ENCODE measurements around the gene AXL.
"Not testable (repeated sequence)": the region's sequence is repeated elsewhere in the genome, so short reads cannot be mapped to it uniquely, and the experiment has no call there.

AXL gene

DNA sequence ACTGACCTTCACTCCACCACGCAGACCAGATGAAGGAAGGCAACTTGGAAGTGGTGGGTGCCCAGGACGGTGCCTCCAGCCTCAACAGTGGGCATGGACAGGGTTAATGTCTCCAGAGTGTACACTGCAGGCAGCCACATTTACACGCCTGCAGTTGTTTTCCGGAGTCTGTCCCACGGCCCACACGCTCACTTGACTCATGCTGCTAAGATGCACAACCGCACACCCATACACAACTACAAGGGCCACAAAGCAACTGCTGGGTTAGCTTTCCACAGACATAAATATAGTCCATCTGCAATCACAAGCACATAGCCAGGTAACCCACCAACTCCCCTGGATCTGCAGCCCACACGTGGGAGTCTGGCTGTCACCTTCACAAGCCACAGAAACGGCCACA is 12.6 kb upstream of the AXL start:
- DNase-seq (ENCODE audit: low read depth in 2 of 3, low spot score in 1 of 3): no peak

DNA sequence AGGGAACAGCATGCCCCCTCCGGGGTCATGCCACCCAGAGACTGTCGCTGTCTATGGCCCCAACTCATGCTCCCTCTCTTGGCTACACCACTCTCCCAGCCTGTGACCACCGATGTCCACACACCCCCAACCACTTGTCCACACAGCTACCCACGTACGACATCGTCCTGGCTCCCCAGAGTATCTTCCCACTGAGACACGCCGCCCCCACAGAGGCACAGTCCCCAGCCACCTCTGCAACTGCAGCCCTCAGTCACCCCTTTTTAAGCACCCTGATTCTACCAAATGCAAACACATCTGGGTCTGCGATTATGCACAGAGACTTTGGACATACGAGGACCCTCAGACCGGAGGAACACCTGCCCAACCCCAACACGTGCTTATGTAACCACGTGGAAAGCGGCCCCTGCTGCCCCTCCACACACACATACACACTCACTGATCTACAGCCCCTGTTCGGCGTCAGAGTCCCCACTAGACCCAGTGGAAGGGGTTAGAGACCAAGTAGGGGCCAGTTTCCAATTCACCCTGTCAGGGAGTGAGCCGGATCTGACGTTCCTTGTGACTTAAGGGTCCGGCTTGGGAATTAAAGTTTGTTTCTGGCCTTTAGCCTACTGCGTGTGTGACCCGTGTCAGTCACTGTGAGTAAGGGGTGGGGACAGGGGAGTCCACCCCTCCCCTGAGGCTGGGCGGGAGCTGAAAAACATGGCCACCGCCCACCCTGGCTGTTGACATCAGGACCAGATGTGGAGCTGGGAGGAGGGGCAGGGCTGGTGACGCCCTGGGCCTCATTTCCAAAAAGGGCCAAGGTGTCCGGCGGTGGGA is 11.9 kb upstream of the AXL start:
- DNase-seq (ENCODE audit: low read depth in 2 of 3, low spot score in 1 of 3): no peak

DNA sequence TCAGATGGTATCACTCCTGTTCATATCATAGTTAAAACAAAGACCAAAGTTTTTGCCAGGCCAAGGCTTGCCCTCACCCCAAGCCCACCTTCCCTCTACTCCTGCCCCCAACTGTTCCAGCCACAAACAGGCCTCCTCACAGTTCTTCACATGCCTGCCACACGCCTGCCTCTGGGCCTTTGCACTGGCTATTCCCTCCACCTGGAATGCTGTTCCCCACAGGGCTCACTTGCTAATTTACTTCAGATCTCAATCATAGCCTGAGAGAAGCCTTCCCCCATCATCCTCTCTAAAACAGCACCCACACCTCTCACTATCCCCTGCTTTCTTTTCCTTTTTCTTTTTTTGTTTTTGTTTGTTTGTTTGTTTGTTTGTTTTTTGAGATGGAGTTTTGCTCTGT is 4.9 kb upstream of the AXL start:
- no peak for DNase-seq (ENCODE audit: low read depth in 2 of 3, low spot score in 1 of 3)

DNA sequence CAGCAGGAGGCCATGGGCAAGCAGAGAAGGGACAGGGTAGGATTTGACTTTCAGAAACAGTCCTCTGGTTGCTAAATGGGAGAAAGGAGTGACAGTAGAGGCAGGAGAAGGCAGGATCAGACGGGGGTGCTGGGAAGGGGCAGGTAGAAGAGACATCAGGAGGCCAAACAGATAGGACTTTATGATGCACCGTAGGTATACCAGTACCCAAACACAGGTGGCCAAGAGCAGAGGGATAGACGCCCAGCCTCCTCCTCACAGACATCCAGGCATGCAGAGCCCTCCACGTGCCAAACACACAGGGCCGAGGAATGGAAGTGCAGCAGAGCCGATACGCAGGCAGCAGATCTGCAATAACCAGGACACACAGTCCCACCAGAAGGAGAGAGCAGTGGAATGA is 1.3 kb upstream of the AXL start:
- no peak for DNase-seq (ENCODE audit: low read depth in 2 of 3, low spot score in 1 of 3)

DNA sequence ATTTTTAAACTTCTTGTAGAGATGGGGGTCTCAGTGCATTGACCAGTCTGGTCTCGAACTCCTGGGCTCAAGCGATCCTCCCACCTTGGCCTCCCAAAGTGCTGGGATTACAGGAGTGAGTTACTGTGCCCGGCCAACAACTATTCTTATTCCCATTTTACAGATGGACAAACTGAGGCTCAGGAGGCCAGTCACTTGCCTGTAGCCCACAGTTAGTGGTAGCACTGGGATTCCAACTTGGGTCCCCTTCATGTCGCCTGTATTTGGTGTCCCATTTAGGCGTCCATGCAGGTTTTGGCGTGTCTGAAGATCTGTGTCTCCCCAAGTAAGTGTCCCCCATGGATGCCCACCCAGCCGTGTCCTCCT is 791 bp upstream of the AXL start:
- no peak for DNase-seq (ENCODE audit: low read depth in 2 of 3, low spot score in 1 of 3)

DNA sequence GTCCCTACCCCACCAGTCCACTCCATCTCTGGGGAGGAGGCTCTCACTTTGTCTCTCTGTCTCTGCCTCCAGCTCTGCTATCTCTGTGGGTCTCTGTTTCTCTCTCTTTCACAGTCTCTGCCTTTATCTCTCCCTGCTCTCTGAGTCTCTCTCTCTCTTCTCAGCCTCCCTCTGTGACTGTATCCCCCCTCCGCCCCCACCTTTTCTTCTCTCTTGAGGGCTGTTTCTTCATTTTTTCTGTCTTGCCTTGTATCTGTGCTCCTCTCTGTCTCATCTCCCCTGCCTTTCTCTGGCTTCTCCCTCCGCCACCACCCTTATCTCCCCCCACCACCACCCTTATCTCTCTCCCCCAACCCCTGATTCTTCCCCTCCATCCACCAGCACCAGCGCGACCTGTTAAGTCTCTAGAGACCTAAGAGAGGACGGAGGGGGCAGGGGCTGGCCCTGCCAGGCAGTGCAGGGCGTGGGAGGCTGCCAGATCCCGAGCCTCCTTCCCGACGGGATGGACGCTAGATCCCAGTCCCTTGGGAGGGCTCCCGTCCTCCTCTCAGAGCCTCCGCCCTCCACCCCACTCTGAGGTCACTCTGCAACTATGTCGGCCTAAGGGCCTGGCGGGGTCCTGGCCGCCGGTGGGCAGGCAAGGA is 1.0 kb downstream of the AXL start:
- DNase-seq (ENCODE audit: low read depth in 2 of 3, low spot score in 1 of 3): no peak

DNA sequence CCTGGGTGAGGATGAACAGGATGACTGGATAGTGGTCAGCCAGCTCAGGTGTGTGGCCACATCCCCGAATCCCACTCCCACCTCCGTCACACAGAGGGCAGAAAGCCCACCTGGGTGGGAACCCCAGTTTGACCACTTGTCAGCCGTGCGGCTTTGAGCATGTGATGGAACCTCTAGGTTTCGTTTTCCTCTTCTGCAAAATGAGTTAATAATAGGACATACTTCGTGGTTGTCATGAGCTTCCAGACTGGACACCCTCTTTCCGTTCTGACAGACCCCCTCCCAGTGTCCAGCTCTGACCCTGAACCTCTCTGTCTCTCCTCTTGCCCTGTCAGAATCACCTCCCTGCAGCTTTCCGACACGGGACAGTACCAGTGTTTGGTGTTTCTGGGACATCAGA is 1.8 kb downstream of the AXL start:
- DNase-seq (ENCODE audit: low read depth in 2 of 3, low spot score in 1 of 3): no peak

DNA sequence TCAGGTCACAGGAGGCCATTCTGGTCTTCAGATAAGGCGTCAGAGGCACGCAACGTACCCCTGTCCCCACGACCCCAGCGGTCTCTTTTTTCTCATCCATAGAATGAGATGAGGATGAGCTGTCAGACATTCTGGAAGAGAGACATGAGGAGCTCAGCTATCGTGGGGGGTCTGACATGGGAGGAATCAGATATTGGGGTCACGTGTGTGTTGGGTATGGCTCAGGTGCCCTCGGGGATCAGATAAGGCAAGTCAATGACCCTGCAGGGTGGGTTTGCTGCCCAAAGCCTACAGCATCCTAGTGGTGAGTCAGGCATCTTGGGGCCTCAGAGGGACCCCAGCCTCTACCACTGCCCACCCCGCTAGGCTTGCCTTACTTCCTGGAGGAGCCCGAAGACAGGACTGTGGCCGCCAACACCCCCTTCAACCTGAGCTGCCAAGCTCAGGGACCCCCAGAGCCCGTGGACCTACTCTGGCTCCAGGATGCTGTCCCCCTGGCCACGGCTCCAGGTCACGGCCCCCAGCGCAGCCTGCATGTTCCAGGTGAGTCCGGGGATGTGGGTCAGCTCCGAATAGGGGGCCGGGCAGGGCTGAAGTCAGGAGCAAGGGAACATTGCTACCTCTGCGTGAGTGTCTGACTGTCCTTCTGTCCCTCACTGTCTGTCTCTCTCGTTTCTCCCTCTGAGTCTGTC is 2.6 kb downstream of the AXL start:
- DNase-seq (ENCODE audit: low read depth in 2 of 3, low spot score in 1 of 3): no peak

DNA sequence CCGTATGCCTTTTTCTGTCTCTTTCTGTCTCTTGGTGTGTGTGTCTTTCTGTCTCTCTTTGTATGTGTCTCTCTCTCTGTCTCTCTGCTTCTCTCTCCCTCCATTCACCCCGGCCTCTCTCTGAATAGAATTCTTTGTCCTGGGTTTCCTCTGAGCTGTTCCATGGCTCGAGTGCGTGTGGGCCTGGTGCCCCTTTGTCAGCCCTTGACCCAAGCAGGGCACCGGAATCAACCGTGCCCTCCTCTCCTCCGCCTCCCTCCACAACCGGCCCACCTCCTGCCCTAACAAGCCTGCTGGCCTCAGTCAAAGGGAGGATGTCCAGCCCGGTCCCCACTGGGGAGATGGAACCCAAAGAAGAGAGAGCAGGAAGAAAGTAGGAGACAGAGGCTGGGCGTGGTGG is 3.2 kb downstream of the AXL start:
- no peak for DNase-seq (ENCODE audit: low read depth in 2 of 3, low spot score in 1 of 3)

DNA sequence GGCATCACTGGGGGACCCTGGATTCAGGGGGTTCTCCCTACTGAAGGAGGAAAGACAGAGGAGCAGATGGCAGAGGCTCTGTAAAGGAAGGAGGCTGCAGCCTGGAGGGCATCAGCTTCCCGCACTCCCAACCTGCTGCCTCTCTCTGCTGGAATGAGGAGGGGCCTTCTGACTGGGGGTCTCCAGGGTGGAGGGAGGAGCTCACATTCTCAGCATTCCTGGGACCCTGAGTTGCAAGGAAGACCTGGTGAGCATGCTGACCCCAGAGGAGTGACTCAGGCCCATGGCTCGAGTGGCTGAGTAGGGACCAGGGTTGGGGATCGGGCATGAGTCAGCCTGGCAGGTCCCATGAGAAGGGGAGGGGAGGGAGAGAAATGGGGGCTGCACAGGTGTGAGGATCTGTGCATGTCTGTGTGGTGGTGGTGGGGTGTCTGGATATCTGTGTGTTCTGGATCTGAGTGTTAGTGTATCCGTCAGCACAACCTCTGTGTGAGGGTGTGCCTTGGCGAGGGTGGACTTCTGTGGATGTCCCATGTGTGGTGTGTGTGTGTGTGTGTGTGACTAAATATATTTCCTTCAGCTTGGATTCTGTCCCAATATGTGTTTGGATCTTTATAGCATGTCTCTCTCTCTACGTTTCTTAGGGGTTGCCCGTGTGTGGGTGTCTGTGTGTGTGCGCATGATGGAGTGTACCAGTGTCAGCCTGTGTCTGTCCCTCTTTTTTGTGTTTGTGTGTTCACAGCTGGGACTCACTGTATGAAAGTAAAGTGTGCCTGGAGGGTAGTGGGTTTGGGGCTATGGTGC is 4.6 kb downstream of the AXL start:
- DNase-seq (ENCODE audit: low read depth in 2 of 3, low spot score in 1 of 3): no peak

DNA sequence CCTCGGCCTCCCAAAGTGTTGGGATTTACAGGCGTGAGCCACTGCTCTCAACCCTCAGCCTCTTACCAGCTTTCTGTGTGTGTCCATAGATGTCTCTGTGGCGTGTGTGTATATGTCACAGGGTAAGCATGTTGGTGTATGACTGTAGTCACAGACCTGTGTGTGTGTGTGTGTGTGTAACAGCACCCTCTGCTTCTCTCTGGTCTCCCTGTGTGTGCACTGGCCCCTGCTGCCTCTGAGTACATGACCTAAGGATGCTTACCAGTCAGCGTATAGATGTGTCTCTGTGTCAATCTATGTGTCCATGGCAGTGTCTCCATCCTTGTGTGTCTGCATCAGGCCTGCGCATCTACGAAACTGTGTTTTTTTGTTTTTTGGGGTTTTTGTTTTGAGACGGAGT is 5.6 kb downstream of the AXL start:
- DNase-seq (ENCODE audit: low read depth in 2 of 3, low spot score in 1 of 3): no peak

DNA sequence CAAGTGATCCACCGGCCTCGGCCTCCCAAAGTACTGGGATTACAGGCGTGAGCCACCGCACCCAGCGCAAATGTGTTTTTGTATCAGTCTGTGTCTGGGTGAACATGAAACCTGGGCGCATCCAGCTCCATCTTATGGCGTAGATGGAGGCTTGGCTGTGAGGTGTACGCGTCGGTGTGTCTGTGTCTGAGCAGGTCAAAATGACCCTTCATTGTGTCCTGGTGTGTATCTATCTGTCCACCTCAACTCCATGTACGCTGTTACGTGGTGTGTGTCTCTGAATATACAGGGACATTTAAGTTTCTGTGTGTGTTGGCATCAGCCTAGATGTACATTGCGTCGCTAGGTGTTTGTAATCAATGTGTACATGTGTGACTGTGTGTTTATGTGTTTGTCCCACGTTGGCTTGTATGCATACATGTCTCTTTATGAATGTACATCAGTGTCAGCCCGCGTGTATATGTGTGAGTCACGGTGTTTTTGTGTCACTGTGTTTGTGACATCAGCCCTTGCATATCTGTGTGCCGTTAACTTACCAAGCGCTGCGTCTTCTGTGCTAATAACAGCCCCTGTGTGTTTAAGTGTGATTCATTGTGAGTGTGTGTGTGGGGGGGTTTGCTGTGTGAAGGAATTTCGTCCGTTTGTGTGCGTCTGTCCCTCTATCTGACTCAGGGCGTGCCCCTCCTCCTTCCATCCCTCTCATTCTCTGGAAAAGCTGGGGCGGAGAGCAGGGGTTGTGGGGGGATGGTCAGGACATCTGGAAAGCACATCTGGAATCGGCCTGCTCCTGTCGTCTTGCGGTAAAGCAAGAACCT is 6.4 kb downstream of the AXL start:
- DNase-seq (ENCODE audit: low read depth in 2 of 3, low spot score in 1 of 3): peak; percentile 26 to 45 (median 40)

DNA sequence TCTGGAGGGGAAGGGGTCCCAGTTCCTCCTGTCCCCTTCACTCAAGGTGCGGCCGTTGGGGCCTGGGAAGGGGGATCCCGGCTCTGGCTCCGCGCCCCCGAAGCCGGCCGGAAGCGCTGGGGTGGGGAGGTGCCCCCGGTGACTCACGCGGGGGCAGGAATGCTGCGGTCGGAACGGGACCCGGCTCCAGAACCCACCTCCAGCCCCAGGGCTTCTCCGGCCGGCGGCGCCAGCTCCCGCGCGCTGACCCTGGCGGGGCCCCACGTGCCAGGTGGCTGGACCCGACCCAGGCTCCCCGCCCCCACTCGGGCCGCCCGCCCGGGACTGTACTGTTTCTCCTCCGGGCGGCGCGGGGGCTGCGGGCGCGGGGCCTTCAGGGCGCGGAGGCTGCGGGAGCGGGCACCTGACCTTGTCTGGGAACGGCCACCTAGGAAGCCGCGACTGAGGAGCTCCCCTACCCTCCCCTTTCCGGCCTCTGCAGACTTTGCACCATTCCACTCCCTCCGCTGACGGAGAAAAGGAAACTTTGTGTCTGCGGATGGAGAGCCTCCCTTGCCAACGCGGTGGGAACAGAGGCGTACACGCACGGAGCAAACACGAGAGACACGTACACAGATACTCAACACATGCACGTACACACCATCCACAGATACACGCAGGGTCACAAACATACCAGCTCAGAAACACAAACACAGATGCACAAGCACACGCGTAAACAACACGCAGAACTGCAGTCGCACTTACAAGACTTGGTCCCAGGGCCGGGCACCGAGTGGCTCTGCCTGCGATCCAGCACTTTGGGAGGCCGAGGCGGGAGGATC is 7.2 kb downstream of the AXL start:
- peak; percentile 11 to 28 (median 14) for DNase-seq (ENCODE audit: low read depth in 2 of 3, low spot score in 1 of 3)

DNA sequence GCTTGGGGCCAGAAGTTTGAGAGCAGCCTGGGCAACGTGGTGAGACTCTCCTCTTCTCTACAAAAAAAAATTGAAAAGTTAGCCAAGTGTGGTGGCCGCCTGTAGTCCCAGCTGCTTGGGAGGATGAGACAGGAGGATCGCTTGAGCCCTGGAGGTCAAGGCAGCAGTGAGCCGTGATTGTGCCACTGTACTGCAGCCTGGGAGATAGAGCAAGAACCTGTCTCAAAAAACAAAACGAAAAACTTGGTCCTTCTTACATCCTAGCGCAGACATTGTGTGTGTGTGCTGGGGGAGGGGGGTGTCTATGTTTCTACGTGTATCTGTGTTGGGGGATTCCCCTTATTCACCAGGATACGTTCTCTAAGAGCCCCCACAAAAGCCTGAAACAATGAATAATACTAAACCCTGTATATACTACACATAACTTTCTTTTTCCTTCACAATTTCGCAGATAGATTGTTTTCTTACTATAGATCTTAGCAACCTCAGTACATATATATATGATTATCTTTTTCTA is 7.9 kb downstream of the AXL start:
- DNase-seq (ENCODE audit: low read depth in 2 of 3, low spot score in 1 of 3): no peak

DNA sequence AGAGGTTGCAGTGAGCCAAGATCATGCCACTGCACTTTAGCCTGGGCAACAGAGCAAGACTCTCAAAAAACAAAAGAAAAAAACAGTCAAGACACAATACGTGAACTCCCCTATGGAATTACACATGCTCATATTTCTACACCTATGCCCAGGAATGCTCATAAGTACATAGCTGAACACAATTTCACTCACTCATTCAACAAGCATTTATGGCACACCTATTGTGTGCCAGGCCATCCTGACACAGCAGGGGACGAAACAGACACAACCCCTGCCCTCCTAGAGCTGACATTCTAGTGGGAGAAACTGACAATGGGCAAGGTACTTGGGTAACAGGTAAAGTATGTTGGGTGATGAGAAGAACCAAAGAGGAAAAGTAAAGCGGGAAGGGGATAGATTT is 9.5 kb downstream of the AXL start:
- DNase-seq (ENCODE audit: low read depth in 2 of 3, low spot score in 1 of 3): no peak

DNA sequence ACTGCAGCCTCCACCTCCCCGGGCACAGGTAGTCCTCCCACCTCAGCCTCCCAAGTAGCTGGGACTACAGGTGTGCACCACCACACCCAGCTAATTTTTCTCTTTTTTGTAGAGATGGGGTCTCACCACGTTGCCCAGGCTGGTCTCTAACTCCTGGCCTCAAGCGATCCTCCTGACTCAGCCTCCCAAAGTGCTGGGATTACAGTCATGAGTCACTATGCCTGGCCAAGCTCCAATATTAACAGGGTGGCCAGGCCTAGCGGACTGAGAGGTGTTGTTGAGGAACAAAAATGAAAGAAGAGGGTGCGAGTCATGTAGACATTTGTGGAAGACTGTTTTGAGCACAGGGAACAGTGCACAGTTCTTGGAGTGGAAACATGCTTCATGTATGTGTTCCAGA is 10.3 kb downstream of the AXL start:
- not testable (repeated sequence) for DNase-seq (ENCODE audit: low read depth in 2 of 3, low spot score in 1 of 3)

DNA sequence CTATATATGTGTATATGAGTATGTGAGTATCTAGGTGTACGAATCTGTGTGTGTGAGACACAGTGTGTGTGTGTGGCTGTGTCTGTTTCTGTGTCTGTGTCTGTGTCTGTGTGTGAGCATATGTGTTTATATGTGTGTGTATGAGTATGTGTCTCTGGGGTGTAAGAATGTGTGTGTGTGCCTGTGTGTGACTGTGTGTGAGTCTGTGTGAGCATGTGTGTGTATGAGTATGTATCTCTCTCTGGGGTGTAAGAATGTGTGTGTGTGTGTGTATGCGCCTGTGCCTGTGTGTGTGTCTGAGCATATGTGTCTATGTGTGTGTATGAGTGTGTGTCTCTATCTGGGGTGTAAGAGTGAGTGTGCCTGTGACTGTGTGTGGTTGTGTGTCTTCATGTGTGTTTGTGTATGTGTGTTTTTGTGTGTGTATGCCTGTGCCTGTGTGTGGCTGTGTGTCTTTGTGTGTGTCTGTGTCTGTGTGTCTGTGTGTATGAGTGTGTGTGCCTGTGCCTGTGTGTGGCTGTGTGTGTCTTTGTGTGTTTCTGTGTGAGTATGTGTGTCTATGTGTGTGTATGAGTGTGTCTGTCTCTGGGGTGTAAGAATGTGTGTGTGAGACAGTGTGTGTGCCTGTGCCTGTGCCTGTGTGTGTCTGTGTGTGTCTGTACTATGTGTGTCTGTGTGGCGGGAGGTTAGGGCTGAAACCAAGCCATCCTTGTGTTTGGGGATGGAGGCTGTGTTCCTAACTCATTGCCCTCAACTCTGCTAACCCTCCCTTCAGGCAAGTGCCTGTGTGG is 11.2 kb downstream of the AXL start:
- no peak for DNase-seq (ENCODE audit: low read depth in 2 of 3, low spot score in 1 of 3)

DNA sequence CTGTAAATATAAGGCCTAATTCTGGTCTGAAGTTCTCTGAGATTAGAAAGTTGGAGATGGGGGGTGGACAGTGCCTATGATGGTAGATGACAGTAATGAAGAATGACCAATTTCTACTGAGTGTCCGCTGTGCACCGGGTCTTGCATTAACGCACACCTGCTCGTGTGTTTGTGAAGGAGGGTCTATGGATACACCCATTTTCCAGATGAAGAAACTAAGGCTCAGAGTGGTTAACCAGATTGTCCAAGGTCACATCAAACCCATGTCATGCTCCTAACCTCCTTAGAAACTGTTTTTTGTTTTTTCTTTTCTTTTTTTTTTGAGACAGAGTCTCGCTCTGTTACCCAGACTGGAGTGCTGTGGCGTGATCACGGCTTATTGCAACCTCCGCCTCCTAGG is 13.7 kb downstream of the AXL start:
- DNase-seq (ENCODE audit: low read depth in 2 of 3, low spot score in 1 of 3): no peak

DNA sequence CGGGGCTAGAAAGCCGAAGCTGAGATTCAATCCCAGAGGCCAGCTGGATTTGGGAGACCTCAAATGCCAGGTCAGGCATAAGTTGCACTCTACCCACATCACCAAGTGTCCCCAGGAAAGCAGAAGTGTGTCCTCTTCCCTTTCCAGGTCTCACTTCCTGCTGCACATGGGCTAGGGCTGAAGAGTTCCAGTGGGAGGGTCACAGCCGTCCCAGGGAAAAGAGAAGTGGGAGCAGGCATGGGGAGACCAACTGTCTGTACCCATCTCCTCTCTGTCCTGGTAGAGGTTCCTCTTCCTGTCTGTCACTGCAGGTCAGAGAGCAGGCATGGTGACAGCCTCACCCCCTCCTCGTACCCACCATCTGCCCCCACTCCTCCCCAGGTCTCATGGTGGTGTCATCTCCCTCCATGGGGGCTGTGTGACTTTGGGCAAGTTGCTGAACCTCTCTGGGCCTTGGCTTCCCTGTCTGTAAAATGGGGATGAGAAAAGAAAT is 14.8 kb downstream of the AXL start:
- no peak for DNase-seq (ENCODE audit: low read depth in 2 of 3, low spot score in 1 of 3)

Data from stimulated activated CD4-positive, alpha-beta T cell treated with anti-CD3 and anti-CD28 coated beads, Interleukin-12 subunit alpha, Interleukin-12 subunit beta, amount 100 ng/mL, for 48 hours (primary cell).